ENCODE data around the gene SLC40A1.

DNA sequence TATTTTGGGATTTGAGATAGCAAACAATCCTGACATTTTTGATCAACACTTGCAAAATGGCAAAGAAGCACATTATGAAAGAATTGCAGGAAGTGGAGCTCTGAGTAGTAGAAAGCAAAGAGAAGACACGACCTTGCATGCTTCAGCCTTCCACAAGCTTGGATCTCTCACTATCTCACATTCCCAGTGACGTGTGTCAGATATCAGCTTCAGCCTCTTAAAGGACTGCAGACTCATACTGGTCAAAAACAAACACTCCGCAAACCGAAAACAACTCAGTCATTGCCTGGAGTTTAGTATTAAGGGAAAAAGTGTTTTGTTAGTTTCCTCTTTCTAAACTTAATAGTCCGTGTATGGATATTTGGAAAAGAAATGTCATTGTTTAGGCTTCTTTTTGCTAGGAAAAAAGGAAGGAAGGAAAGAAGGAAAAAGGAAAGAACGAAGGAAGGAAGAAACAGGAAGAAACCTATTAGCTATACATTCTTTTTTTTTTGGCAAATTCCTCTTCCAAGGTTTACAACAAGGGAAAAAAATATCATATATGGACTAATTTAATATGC, 32.6 kb upstream of the SLC40A1 start:
- TF ChIP-seq POLR2A (IDR thresholded peaks at IDR 0.05): no peak
- TF ChIP-seq, protein P1, sequence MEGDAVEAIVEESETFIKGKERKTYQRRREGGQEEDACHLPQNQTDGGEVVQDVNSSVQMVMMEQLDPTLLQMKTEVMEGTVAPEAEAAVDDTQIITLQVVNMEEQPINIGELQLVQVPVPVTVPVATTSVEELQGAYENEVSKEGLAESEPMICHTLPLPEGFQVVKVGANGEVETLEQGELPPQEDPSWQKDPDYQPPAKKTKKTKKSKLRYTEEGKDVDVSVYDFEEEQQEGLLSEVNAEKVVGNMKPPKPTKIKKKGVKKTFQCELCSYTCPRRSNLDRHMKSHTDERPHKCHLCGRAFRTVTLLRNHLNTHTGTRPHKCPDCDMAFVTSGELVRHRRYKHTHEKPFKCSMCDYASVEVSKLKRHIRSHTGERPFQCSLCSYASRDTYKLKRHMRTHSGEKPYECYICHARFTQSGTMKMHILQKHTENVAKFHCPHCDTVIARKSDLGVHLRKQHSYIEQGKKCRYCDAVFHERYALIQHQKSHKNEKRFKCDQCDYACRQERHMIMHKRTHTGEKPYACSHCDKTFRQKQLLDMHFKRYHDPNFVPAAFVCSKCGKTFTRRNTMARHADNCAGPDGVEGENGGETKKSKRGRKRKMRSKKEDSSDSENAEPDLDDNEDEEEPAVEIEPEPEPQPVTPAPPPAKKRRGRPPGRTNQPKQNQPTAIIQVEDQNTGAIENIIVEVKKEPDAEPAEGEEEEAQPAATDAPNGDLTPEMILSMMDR (IDR thresholded peaks at IDR 0.05): no peak
